SK-N-MC (cell line): ENCODE results near the gene FBXO24.

Experiments used
- DNase-seq: peaks from one replicate; pipeline ENCODE4 v3.0.0-alpha.2; 2011; ENCODE audit warnings: low read depth, low spot score
- H3K27ac ChIP-seq: fragments of 200-600 bp; sonication (generic); 2 replicates; pipeline ENCODE4 v1.5.1; 2016; ENCODE audit warnings: mixed run types
- H3K36me3 ChIP-seq: fragments of 200-600 bp; sonication (generic); 2 replicates; pipeline ENCODE4 v1.6.1; 2017; ENCODE audit warnings: antibody characterized with exemption, low read length, mixed read lengths; ENCODE audit not compliant: insufficient read depth
- H3K4me3 ChIP-seq: fragments of 200-600 bp; sonication (generic); 2 replicates; pipeline ENCODE4 v1.5.1; 2016
- H3K9ac ChIP-seq: fragments of 200-600 bp; sonication (generic); 2 replicates; pipeline ENCODE4 v1.8.0; 2017; ENCODE audit warnings: mixed run types, mixed read lengths; ENCODE audit not compliant: insufficient read length
- H3K9me3 ChIP-seq: fragments of 200-600 bp; sonication (generic); 2 replicates; pipeline ENCODE4 v1.6.1; 2017; ENCODE audit warnings: low read depth, mild to moderate bottlenecking, antibody characterized with exemption, low read length, moderate library complexity, mixed read lengths
- EZH2 ChIP-seq: fragments of 200-600 bp; sonication (generic); IDR thresholded peaks from one replicate; pipeline ENCODE4 v1.6.1; 2017; ENCODE audit warnings: antibody characterized with exemption
- FOXP2 ChIP-seq: optimal IDR thresholded peaks from 2 replicates; pipeline ENCODE3; 2011; ENCODE audit warnings: mild to moderate bottlenecking, moderate library complexity; ENCODE audit not compliant: insufficient read depth; ENCODE audit errors: extremely low read length, control extremely low read depth
- POLR2AphosphoS5 ChIP-seq: IDR thresholded peaks from 2 replicates; pipeline ENCODE4 v1.6.1; 2012; ENCODE audit warnings: mild to moderate bottlenecking, low read depth, low read length, borderline replicate concordance

Gene FBXO24

GRCh38 chr7:100577103-100577502, 9.0 kb upstream of the FBXO24 start:
- Histone ChIP-seq H3K9me3 (no peaks in the 10 kb centered on the region), H3K36me3 (peaks cover 27% of the 10 kb centered on the region), H3K9ac (no peak overlapping the region), H3K27ac (no peak overlapping the region), H3K4me3 (no peak overlapping the region)
- TF ChIP-seq POLR2AphosphoS5 (no peak), FOXP2 (no peak), EZH2 (no peak)
- no peak for DNase-seq

- no peaks in the 10 kb centered on the region for H3K9me3 ChIP-seq
- TF ChIP-seq POLR2AphosphoS5 (no peak), EZH2 (no peak), FOXP2 (no peak)
- H3K9ac ChIP-seq = no peak overlapping the region
- H3K27ac ChIP-seq = no peak overlapping the region
- DNase-seq = no peak
- peaks cover 29% of the 10 kb centered on the region for H3K36me3 ChIP-seq
- no peak overlapping the region for H3K4me3 ChIP-seq
Observed at GRCh38 chr7:100577507-100577906, 8.6 kb upstream of the FBXO24 start.

GRCh38 chr7:100578246-100579183, 7.6 kb upstream of the FBXO24 start:
- Histone ChIP-seq H3K36me3 (peaks cover 29% of the 10 kb centered on the region), H3K27ac (no peak overlapping the region), H3K9ac (no peak overlapping the region), H3K9me3 (no peaks in the 10 kb centered on the region), H3K4me3 (no peak overlapping the region)
- no peak for TF ChIP-seq FOXP2
- no peak for TF ChIP-seq EZH2
- TF ChIP-seq POLR2AphosphoS5 = no peak
- no peak for DNase-seq

GRCh38 chr7:100580466-100581283, 5.5 kb upstream of the FBXO24 start:
- no peak for DNase-seq
- no peak overlapping the region for H3K4me3 ChIP-seq
- TF ChIP-seq FOXP2 = no peak
- no peak for TF ChIP-seq EZH2
- TF ChIP-seq POLR2AphosphoS5 = no peak
- no peak overlapping the region for H3K27ac ChIP-seq
- H3K9me3 ChIP-seq = no peaks in the 10 kb centered on the region
- H3K9ac ChIP-seq = no peak overlapping the region
- peaks cover 29% of the 10 kb centered on the region for H3K36me3 ChIP-seq

- Histone ChIP-seq H3K9ac (no peak overlapping the region), H3K27ac (no peak overlapping the region), H3K4me3 (no peak overlapping the region), H3K36me3 (peaks cover 26% of the 10 kb centered on the region), H3K9me3 (no peaks in the 10 kb centered on the region)
- TF ChIP-seq POLR2AphosphoS5 (no peak), EZH2 (no peak), FOXP2 (no peak)
- no peak for DNase-seq
Observed at GRCh38 chr7:100582041-100582579, 4.0 kb upstream of the FBXO24 start.

- H3K27ac ChIP-seq = no peak overlapping the region
- no peaks in the 10 kb centered on the region for H3K9me3 ChIP-seq
- TF ChIP-seq EZH2 (no peak), POLR2AphosphoS5 (no peak), FOXP2 (no peak)
- H3K36me3 ChIP-seq = peaks cover 26% of the 10 kb centered on the region
- DNase-seq = no peak
- H3K4me3 ChIP-seq = no peak overlapping the region
- H3K9ac ChIP-seq = no peak overlapping the region
Observed at GRCh38 chr7:100582650-100583049, 3.5 kb upstream of the FBXO24 start.

- peak overlapping the region; percentile 14 for H3K9ac ChIP-seq
- DNase-seq = no peak
- no peak for TF ChIP-seq EZH2
- no peak for TF ChIP-seq POLR2AphosphoS5
- no peak for TF ChIP-seq FOXP2
- no peaks in the 10 kb centered on the region for H3K9me3 ChIP-seq
- H3K27ac ChIP-seq = no peak overlapping the region
- H3K4me3 ChIP-seq = no peak overlapping the region
- peaks cover 26% of the 10 kb centered on the region for H3K36me3 ChIP-seq
Observed at GRCh38 chr7:100583132-100584053, 2.7 kb upstream of the FBXO24 start.
